HG03066 (cell line): Measurements from ENCODE around the gene DOP1A.

ENCODE experiments used
- ATAC-seq: cut with Tn5 transposase; IDR thresholded peaks from one replicate; pipeline ENCODE4 v1.9.1; 2021; ENCODE audit warnings: low read depth; ENCODE audit not compliant: unreplicated experiment

DOP1A gene

GRCh38 chr6:83067448-83068439 is at the start of gene DOP1A:
DOP1A (plus strand) TSS chr6:83067671; CDS start chr6:83096978, 29,307 bp downstream.
- peak; percentile 78 for ATAC-seq

- no peak for ATAC-seq
Observed at GRCh38 chr6:83019741-83020140, 47.7 kb upstream of the DOP1A start.

- ATAC-seq, result no peak
Observed at GRCh38 chr6:83031689-83032088, 35.8 kb upstream of the DOP1A start.

- no peak for ATAC-seq
Observed at GRCh38 chr6:83038246-83038645, 29.2 kb upstream of the DOP1A start.

GRCh38 chr6:83042467-83043053 is 24.9 kb upstream of the DOP1A start:
- ATAC-seq, result no peak

- ATAC-seq, result no peak
Observed at GRCh38 chr6:83044091-83044768, 23.2 kb upstream of the DOP1A start.

GRCh38 chr6:83047065-83047754 is 20.3 kb upstream of the DOP1A start:
- ATAC-seq, result no peak

GRCh38 chr6:83051377-83052172 is 15.9 kb upstream of the DOP1A start:
- ATAC-seq, result no peak

GRCh38 chr6:83053678-83054077 is 13.8 kb upstream of the DOP1A start:
- no peak for ATAC-seq

- ATAC-seq, result no peak
Observed at GRCh38 chr6:83055366-83055964, 12.0 kb upstream of the DOP1A start.

- ATAC-seq, result peak; percentile 59
Observed at GRCh38 chr6:83057705-83058321, 9.7 kb upstream of the DOP1A start.

- ATAC-seq, result no peak
Observed at GRCh38 chr6:83061190-83061589, 6.3 kb upstream of the DOP1A start.

GRCh38 chr6:83062225-83062624 is 5.2 kb upstream of the DOP1A start:
- no peak for ATAC-seq

- ATAC-seq, result peak; percentile 58
Observed at GRCh38 chr6:83065511-83066192, 1.8 kb upstream of the DOP1A start, which contains the start of gene UBE3D. UBE3D (minus strand) TSS chr6:83065841; CDS start chr6:83065718, 123 bp downstream.

GRCh38 chr6:83068616-83069015 is 1.1 kb downstream of the DOP1A start:
- no peak for ATAC-seq

- no peak for ATAC-seq
Observed at GRCh38 chr6:83069633-83070032, 2.2 kb downstream of the DOP1A start.

GRCh38 chr6:83071023-83071422 is 3.6 kb downstream of the DOP1A start:
- ATAC-seq, result peak; percentile 50

- ATAC-seq, result no peak
Observed at GRCh38 chr6:83071707-83072106, 4.2 kb downstream of the DOP1A start.
